Endothelial cell (in vitro differentiated cells): ENCODE data around the gene CBR3. TPM values are rescaled to one million over a fixed set of nuclear protein-coding genes. Genes with fewer than 3 reads are reported as not detected.

Experiments used
- DNase-seq: peaks from one replicate; pipeline ENCODE4 v3.0.0; 2021; ENCODE audit warnings: low spot score
- H3K27ac Mint-ChIP-seq: one replicate; pipeline ENCODE4 v1.8.0; 2021; ENCODE audit warnings: mixed read lengths, inconsistent platforms; ENCODE audit not compliant: unreplicated experiment
- H3K27me3 Mint-ChIP-seq: one replicate; pipeline ENCODE4 v1.8.0; 2021; ENCODE audit warnings: mild to moderate bottlenecking, moderate library complexity, mixed read lengths, inconsistent platforms; ENCODE audit not compliant: unreplicated experiment
- H3K36me3 Mint-ChIP-seq: one replicate; pipeline ENCODE4 v1.8.0; 2021; ENCODE audit warnings: mild to moderate bottlenecking, low read depth, mixed read lengths, inconsistent platforms; ENCODE audit not compliant: unreplicated experiment
- H3K4me1 Mint-ChIP-seq: one replicate; pipeline ENCODE4 v1.8.0; 2021; ENCODE audit warnings: mild to moderate bottlenecking, mixed read lengths, inconsistent platforms; ENCODE audit not compliant: unreplicated experiment
- H3K4me3 Mint-ChIP-seq: one replicate; pipeline ENCODE4 v1.8.0; 2021; ENCODE audit warnings: mild to moderate bottlenecking, mixed read lengths, inconsistent platforms; ENCODE audit not compliant: unreplicated experiment
- H3K9me3 Mint-ChIP-seq: one replicate; pipeline ENCODE4 v1.8.0; 2021; ENCODE audit warnings: mixed read lengths, inconsistent platforms; ENCODE audit not compliant: unreplicated experiment
- total RNA-seq: library from RNA; stranded (reverse); fragmentation: NEBNext Ultra II Directional; extraction: Animal tissue kit (Norgen Biotek cat#: 25700); gene quantifications from one replicate; pipeline ENCODE4 v1.2.1, GENCODE V29; 2021; ENCODE audit not compliant: unreplicated experiment
- TF ChIP-seq, protein P1 (sequence below): fragments of 200-600 bp; sonication (generic); IDR thresholded peaks from one replicate; pipeline ENCODE4 v1.5.0; 2021; ENCODE audit warnings: antibody characterized with exemption; ENCODE audit not compliant: unreplicated experiment

CBR3 gene
- total RNA-seq, 1 donor from 2014 or later, result 0.38 TPM

DNA sequence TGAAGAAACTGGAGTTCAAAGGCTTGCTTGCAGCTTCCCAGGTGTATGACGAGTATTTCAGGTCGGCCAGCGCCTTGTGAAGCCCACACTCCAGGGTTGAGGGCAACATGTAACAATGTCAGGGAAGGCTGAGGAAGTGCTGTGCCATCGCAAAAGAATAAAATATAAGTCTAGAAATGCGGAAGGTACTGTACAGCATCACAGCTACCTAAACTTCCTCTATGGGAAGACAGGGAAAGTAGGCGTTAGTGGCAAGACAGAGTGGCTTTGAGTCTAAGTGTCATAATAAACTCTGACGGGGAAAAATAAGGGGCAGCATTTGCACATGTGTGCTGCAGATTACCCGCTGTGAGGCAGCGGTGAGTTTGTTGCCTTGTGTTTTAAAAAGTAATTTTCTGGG, 50.6 kb downstream of the CBR3 start:
- Mint-ChIP-seq H3K36me3 (no peaks in the 10 kb centered on the region), H3K27me3 (no peaks in the 10 kb centered on the region), H3K9me3 (no peaks in the 10 kb centered on the region), H3K27ac (no peak overlapping the region), H3K4me1 (no peaks in the 10 kb centered on the region), H3K4me3 (no peak overlapping the region)
- DNase-seq, result no peak
- TF ChIP-seq, protein P1, sequence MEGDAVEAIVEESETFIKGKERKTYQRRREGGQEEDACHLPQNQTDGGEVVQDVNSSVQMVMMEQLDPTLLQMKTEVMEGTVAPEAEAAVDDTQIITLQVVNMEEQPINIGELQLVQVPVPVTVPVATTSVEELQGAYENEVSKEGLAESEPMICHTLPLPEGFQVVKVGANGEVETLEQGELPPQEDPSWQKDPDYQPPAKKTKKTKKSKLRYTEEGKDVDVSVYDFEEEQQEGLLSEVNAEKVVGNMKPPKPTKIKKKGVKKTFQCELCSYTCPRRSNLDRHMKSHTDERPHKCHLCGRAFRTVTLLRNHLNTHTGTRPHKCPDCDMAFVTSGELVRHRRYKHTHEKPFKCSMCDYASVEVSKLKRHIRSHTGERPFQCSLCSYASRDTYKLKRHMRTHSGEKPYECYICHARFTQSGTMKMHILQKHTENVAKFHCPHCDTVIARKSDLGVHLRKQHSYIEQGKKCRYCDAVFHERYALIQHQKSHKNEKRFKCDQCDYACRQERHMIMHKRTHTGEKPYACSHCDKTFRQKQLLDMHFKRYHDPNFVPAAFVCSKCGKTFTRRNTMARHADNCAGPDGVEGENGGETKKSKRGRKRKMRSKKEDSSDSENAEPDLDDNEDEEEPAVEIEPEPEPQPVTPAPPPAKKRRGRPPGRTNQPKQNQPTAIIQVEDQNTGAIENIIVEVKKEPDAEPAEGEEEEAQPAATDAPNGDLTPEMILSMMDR, result no peak

DNA sequence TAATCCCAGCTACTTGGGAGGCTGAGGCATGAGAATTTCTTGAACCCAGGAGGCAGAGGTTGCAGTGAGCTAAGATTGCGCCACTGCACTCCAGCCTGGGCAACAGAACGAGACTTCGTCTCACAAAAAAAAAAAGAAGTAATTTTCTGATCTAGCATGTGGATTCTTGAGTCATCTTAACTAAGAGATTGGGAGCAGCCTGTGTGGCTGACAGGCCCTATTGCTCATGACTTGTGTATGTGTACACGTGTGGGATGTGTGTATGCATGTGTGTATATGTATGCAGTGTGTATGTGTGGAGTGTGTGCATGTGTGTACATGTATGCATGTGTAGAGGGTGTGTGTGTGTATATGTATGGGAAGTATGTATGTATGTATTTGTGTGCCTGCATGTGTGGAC, 51.2 kb downstream of the CBR3 start:
- DNase-seq, result no peak
- Mint-ChIP-seq H3K36me3 (no peaks in the 10 kb centered on the region), H3K27ac (no peak overlapping the region), H3K27me3 (no peaks in the 10 kb centered on the region), H3K4me1 (no peaks in the 10 kb centered on the region), H3K4me3 (no peak overlapping the region), H3K9me3 (no peaks in the 10 kb centered on the region)
- TF ChIP-seq, protein P1, result no peak

DNA sequence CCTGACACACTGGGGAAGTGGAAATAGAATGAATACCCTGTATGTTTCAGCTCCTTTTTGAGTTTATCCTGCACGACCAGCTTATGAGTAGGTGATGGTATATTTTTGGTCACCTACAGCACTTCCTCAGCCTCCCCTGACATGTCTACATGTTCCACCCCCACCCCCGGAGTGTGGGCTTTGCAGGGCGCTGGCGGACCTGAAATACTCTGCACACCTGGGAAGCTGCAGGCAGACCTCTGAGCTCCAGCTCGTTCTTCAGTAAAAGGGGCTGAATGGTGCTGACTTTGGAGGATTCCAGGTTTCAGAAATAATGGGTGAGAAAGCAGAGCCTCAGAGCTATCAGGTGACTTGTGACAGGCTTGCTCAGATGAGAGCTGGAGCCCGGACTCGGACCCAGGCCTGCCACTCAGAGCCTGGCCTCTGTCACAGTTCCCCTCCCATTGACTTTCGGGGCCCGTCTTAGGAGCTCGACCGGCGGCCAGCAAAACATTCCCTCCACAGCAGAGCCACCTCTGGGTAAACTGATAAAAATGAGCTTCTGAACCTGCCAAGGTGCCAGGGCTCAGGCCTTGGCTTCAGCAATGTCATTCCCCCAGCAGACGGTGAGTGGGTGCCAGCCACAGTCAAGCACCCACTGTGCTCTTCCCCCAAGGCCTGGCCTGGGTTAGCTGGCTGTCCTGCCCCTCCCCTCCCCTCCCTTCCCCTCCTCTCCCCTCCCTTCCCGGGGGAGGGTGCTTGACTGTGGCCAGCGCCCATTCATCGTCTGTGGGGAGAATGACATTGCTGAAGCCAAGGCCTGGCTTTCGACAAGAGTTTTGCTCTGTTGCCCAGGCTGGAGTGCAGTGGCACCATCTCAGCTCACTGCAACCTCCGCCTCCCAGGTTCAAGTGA, 51.9 kb downstream of the CBR3 start:
- Mint-ChIP-seq H3K4me1 (no peaks in the 10 kb centered on the region), H3K27ac (no peak overlapping the region), H3K36me3 (no peaks in the 10 kb centered on the region), H3K4me3 (no peak overlapping the region), H3K27me3 (no peaks in the 10 kb centered on the region), H3K9me3 (no peaks in the 10 kb centered on the region)
- DNase-seq, result no peak
- TF ChIP-seq, protein P1, result no peak

DNA sequence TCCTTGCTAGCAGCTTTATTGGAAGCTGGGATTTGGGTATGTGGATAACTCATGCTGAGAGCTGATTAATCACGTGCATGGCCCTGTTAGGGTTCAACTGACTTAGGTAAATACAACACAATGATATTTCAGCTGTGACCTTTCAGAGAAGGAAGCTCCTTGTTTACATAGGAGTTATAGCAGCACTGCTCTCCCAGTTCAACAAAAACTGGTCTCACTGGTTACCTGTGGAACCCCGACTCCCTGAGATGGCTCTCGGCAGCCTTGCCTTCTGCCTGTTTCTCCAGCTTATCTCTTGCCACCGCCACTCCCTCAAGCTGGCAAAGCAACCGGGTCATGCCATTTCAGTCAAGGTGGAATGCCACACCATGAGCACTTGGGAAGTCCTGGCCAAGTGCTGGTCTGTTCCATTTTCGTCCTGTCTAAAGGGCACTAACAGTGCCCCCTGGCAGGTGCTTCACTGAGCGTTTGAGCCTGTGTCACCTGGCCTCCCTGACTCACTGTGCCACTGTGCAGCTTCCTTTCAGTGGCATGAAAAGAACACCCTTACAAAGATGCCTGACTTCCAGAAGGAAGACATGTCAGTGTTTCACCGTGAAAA, 53.3 kb downstream of the CBR3 start:
- no peak for DNase-seq
- no peaks in the 10 kb centered on the region for H3K4me1 Mint-ChIP-seq

More for the DNA sequence above, 53.3 kb downstream of the CBR3 start:
- H3K27me3 Mint-ChIP-seq, result no peaks in the 10 kb centered on the region
- TF ChIP-seq, protein P1, result no peak
- H3K27ac Mint-ChIP-seq, result no peak overlapping the region
- no peaks in the 10 kb centered on the region for H3K36me3 Mint-ChIP-seq
- no peaks in the 10 kb centered on the region for H3K9me3 Mint-ChIP-seq
- no peak overlapping the region for H3K4me3 Mint-ChIP-seq
